Measurements from ENCODE around the gene KRTAP10-3.

DNA sequence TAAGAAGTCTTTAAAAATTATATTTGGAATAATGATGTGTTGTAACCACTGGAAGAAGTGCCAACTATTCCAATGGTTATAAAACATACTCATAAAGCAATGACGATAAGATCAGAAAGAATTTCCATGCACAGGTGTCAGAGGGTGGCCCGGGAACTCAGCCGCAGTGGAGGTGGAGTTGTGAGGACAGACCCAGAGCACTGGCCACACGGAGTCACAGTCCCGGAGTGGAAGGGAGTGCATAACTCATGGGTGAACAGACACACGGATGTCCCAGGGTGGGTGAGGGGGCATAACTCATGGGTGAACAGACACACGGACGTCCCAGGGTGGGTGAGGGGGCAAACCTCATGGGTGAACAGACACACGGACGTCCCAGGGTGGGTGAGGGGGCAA is 17.4 kb upstream of the KRTAP10-3 start:
- TF ChIP-seq, protein P1, sequence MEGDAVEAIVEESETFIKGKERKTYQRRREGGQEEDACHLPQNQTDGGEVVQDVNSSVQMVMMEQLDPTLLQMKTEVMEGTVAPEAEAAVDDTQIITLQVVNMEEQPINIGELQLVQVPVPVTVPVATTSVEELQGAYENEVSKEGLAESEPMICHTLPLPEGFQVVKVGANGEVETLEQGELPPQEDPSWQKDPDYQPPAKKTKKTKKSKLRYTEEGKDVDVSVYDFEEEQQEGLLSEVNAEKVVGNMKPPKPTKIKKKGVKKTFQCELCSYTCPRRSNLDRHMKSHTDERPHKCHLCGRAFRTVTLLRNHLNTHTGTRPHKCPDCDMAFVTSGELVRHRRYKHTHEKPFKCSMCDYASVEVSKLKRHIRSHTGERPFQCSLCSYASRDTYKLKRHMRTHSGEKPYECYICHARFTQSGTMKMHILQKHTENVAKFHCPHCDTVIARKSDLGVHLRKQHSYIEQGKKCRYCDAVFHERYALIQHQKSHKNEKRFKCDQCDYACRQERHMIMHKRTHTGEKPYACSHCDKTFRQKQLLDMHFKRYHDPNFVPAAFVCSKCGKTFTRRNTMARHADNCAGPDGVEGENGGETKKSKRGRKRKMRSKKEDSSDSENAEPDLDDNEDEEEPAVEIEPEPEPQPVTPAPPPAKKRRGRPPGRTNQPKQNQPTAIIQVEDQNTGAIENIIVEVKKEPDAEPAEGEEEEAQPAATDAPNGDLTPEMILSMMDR (IDR thresholded peaks at IDR 0.05): no peak
- TF ChIP-seq POLR2A (IDR thresholded peaks at IDR 0.05): no peak
